HepG2 (cell line): ENCODE results near the gene NCOA6.

Source experiments
- BHLHE40 ChIP-seq: IDR thresholded peaks from 2 replicates; pipeline ENCODE4 v1.6.1; 2011; ENCODE audit warnings: low read length, improper control_type of control experiment
- NPAS2 ChIP-seq: sonication (generic); formaldehyde crosslinking; IDR thresholded peaks from 2 replicates; pipeline ENCODE4 v1.8.0; 2022; ENCODE audit warnings: mild to moderate bottlenecking, missing genetic modification reagents, borderline replicate concordance
- PAF1 ChIP-seq: IDR thresholded peaks from 2 replicates; pipeline ENCODE4 v1.6.1; 2016; ENCODE audit warnings: missing genetic modification reagents, missing compliant biosample characterization
- RNF2 ChIP-seq: fragments of 450-650 bp; conservative IDR thresholded peaks from 2 replicates; pipeline ENCODE4 v1.6.1; 2016; ENCODE audit warnings: low read depth
- TF ChIP-seq, protein P1 (sequence below): sonication (generic); formaldehyde crosslinking; conservative IDR thresholded peaks from 2 replicates; pipeline ENCODE4 v1.8.1; 2023; ENCODE audit warnings: missing genetic modification reagents

GRCh38 chr20:34710568-34710839 lies 114.9 kb downstream of the NCOA6 start:
- TF ChIP-seq PAF1 (peak; percentile 56; the same call in 1 of the 2 replicates), RNF2 (no peak), BHLHE40 (no peak), NPAS2 (no peak)
- TF ChIP-seq, protein P1, sequence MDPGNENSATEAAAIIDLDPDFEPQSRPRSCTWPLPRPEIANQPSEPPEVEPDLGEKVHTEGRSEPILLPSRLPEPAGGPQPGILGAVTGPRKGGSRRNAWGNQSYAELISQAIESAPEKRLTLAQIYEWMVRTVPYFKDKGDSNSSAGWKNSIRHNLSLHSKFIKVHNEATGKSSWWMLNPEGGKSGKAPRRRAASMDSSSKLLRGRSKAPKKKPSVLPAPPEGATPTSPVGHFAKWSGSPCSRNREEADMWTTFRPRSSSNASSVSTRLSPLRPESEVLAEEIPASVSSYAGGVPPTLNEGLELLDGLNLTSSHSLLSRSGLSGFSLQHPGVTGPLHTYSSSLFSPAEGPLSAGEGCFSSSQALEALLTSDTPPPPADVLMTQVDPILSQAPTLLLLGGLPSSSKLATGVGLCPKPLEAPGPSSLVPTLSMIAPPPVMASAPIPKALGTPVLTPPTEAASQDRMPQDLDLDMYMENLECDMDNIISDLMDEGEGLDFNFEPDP (CRISPR knock-in tag) = no peak
